DMS153 (cell line): ENCODE measurements around the gene C11orf54.
"Not testable (repeated sequence)": the region's sequence is repeated elsewhere in the genome, so short reads cannot be mapped to it uniquely, and the experiment has no call there.

Experiments
- DNase-seq: peaks from one replicate; lab custom pipeline; 2025; lab: John Stamatoyannopoulos, UW

Gene C11orf54

GRCh38 chr11:93767018-93767417 is 25.5 kb downstream of the C11orf54 start:
- DNase-seq = no peak

GRCh38 chr11:93770160-93770559 is 28.7 kb downstream of the C11orf54 start:
- DNase-seq = no peak

- DNase-seq = no peak
Observed at GRCh38 chr11:93772123-93772522, 30.7 kb downstream of the C11orf54 start.

GRCh38 chr11:93773045-93773477 is 31.6 kb downstream of the C11orf54 start:
- DNase-seq = no peak

GRCh38 chr11:93773601-93774200 is 32.2 kb downstream of the C11orf54 start:
- DNase-seq = no peak

- DNase-seq = not testable (repeated sequence)
Observed at GRCh38 chr11:93774560-93774959, 33.1 kb downstream of the C11orf54 start.

- DNase-seq = no peak
Observed at GRCh38 chr11:93775289-93775688, 33.8 kb downstream of the C11orf54 start.

- DNase-seq = no peak
Observed at GRCh38 chr11:93783362-93783761, 41.9 kb downstream of the C11orf54 start.

- DNase-seq = no peak
Observed at GRCh38 chr11:93783765-93784144, 42.3 kb downstream of the C11orf54 start.

GRCh38 chr11:93784145-93784934 is 42.9 kb downstream of the C11orf54 start, which contains the start of gene MED17:
TSS of gene MED17 (plus strand) at chr11:93784282. CDS start at chr11:93784514, 232 bp downstream.
- peak; percentile 87 for DNase-seq

- DNase-seq = no peak
Observed at GRCh38 chr11:93784935-93785360, 43.5 kb downstream of the C11orf54 start.

- DNase-seq = no peak
Observed at GRCh38 chr11:93791493-93791892, 50.0 kb downstream of the C11orf54 start.

- no peak for DNase-seq
Observed at GRCh38 chr11:93796441-93797231, 55.2 kb downstream of the C11orf54 start.

GRCh38 chr11:93801366-93801765 is 59.9 kb downstream of the C11orf54 start:
- no peak for DNase-seq

- DNase-seq = no peak
Observed at GRCh38 chr11:93804879-93805278, 63.4 kb downstream of the C11orf54 start.

- no peak for DNase-seq
Observed at GRCh38 chr11:93807980-93808379, 66.5 kb downstream of the C11orf54 start.

- no peak for DNase-seq
Observed at GRCh38 chr11:93813974-93814373, 72.5 kb downstream of the C11orf54 start.
